Liver (tissue), 3 donors: ENCODE results near the gene CRYBG1.

Source experiments
- FOXA1 ChIP-seq: IDR thresholded peaks from 2 replicates; pipeline ENCODE4 v1.6.1; 2016; ENCODE audit warnings: antibody characterized with exemption
- GABPA ChIP-seq, 2 donors: IDR thresholded peaks in 1 of 2; conservative IDR thresholded peaks in 1 of 2; 2 replicates each; pipeline ENCODE4 v1.6.1; 2016; ENCODE audit warnings: antibody characterized with exemption in 2 of 2, mild to moderate bottlenecking in 1 of 2, moderate library complexity in 1 of 2
- RAD21 ChIP-seq, 2 donors: IDR thresholded peaks; 2 replicates each; pipeline ENCODE4 v1.6.1; 2016; ENCODE audit warnings: antibody characterized with exemption in 2 of 2, mild to moderate bottlenecking in 2 of 2
- SP1 ChIP-seq: IDR thresholded peaks from 2 replicates; pipeline ENCODE4 v1.6.1; 2018; ENCODE audit warnings: antibody characterized with exemption, mild to moderate bottlenecking
- TAF1 ChIP-seq: conservative IDR thresholded peaks from 2 replicates; pipeline ENCODE4 v1.6.1; 2016; ENCODE audit warnings: antibody characterized with exemption, mild to moderate bottlenecking
- YY1 ChIP-seq: IDR thresholded peaks from 2 replicates; pipeline ENCODE4 v1.6.1; 2016; ENCODE audit warnings: antibody characterized with exemption, mild to moderate bottlenecking
- TF ChIP-seq, protein P1 (sequence below): fragments of 150-350 bp; IDR thresholded peaks from 2 replicates; pipeline ENCODE4 v1.5.1; 2017; ENCODE audit warnings: improper control_type of control experiment, low read depth, low read length; ENCODE audit not compliant: missing input control
- TF ChIP-seq, protein P2 (sequence below): IDR thresholded peaks from 2 replicates; pipeline ENCODE4 v1.6.1; 2016; ENCODE audit warnings: antibody characterized with exemption, mild to moderate bottlenecking
- TF ChIP-seq, protein P3 (sequence below): IDR thresholded peaks from 2 replicates; pipeline ENCODE4 v1.6.1; 2016; ENCODE audit warnings: antibody characterized with exemption
- TF ChIP-seq, protein P4 (sequence below): IDR thresholded peaks from 2 replicates; pipeline ENCODE4 v1.6.1; 2016; ENCODE audit warnings: antibody characterized with exemption
- TF ChIP-seq, protein P5 (sequence below): IDR thresholded peaks from 2 replicates; pipeline ENCODE4 v1.6.1; 2016; ENCODE audit warnings: antibody characterized with exemption
- donor health status: healthy.
- donor health status: healthy.

DNA sequence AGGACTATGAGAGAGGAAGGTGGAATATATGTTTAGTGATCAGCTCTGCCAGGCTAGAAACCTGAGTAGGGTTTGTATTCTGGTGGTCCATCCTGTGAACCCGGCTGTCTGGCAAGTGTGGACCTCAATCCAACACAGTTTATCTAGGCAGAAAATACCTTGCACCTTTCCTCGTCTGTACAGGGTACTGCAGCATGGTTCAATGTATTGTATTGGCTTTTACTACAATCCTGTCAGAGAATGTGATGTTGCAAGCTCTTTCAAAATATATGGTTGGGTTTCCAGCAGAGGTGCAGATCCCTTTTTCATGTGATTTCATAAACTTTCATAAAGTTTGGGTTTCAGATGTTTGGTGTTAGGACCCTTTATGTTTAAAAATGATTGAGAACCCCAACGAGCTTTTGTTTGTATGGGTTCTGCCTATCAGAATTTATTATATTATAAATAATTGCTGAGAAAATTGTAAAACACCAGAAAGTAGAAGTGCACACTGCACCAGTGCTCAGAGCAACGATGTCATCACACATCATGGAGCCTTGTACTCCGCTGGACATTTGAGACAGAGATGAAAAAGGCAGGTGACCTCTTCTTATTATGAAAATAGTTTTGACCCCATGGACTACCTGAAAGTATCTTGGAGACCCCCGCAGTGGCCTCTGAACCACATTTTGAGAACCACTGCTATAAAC is 162.2 kb downstream of the CRYBG1 start:
- TF ChIP-seq, protein P1, sequence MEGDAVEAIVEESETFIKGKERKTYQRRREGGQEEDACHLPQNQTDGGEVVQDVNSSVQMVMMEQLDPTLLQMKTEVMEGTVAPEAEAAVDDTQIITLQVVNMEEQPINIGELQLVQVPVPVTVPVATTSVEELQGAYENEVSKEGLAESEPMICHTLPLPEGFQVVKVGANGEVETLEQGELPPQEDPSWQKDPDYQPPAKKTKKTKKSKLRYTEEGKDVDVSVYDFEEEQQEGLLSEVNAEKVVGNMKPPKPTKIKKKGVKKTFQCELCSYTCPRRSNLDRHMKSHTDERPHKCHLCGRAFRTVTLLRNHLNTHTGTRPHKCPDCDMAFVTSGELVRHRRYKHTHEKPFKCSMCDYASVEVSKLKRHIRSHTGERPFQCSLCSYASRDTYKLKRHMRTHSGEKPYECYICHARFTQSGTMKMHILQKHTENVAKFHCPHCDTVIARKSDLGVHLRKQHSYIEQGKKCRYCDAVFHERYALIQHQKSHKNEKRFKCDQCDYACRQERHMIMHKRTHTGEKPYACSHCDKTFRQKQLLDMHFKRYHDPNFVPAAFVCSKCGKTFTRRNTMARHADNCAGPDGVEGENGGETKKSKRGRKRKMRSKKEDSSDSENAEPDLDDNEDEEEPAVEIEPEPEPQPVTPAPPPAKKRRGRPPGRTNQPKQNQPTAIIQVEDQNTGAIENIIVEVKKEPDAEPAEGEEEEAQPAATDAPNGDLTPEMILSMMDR: no peak
- TF ChIP-seq, protein P2, sequence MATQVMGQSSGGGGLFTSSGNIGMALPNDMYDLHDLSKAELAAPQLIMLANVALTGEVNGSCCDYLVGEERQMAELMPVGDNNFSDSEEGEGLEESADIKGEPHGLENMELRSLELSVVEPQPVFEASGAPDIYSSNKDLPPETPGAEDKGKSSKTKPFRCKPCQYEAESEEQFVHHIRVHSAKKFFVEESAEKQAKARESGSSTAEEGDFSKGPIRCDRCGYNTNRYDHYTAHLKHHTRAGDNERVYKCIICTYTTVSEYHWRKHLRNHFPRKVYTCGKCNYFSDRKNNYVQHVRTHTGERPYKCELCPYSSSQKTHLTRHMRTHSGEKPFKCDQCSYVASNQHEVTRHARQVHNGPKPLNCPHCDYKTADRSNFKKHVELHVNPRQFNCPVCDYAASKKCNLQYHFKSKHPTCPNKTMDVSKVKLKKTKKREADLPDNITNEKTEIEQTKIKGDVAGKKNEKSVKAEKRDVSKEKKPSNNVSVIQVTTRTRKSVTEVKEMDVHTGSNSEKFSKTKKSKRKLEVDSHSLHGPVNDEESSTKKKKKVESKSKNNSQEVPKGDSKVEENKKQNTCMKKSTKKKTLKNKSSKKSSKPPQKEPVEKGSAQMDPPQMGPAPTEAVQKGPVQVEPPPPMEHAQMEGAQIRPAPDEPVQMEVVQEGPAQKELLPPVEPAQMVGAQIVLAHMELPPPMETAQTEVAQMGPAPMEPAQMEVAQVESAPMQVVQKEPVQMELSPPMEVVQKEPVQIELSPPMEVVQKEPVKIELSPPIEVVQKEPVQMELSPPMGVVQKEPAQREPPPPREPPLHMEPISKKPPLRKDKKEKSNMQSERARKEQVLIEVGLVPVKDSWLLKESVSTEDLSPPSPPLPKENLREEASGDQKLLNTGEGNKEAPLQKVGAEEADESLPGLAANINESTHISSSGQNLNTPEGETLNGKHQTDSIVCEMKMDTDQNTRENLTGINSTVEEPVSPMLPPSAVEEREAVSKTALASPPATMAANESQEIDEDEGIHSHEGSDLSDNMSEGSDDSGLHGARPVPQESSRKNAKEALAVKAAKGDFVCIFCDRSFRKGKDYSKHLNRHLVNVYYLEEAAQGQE: no peak
- TF ChIP-seq FOXA1 (no peak), GABPA (IDR thresholded peaks at IDR 0.05 in 1 of 2, conservative IDR thresholded peaks at IDR 0.05 in 1 of 2) (no peak), TAF1 (no peak), SP1 (no peak), RAD21 (IDR thresholded peaks at IDR 0.05) (no peak), YY1 (no peak)
- TF ChIP-seq, protein P3, sequence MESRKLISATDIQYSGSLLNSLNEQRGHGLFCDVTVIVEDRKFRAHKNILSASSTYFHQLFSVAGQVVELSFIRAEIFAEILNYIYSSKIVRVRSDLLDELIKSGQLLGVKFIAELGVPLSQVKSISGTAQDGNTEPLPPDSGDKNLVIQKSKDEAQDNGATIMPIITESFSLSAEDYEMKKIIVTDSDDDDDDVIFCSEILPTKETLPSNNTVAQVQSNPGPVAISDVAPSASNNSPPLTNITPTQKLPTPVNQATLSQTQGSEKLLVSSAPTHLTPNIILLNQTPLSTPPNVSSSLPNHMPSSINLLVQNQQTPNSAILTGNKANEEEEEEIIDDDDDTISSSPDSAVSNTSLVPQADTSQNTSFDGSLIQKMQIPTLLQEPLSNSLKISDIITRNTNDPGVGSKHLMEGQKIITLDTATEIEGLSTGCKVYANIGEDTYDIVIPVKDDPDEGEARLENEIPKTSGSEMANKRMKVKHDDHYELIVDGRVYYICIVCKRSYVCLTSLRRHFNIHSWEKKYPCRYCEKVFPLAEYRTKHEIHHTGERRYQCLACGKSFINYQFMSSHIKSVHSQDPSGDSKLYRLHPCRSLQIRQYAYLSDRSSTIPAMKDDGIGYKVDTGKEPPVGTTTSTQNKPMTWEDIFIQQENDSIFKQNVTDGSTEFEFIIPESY: no peak
- TF ChIP-seq, protein P4, sequence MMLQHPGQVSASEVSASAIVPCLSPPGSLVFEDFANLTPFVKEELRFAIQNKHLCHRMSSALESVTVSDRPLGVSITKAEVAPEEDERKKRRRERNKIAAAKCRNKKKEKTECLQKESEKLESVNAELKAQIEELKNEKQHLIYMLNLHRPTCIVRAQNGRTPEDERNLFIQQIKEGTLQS: no peak
- TF ChIP-seq, protein P5, sequence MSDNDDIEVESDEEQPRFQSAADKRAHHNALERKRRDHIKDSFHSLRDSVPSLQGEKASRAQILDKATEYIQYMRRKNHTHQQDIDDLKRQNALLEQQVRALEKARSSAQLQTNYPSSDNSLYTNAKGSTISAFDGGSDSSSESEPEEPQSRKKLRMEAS: no peak
